ENCODE data around the gene CKMT2. TPM values are rescaled to one million over a fixed set of nuclear protein-coding genes. Genes with fewer than 3 reads are reported as not detected.

Gene CKMT2
- not detected in 2 replicates for total RNA-seq (2022)
- Bru-seq, nascent RNA: percentile 22 among the genes with signal in this experiment
- percentile 25 among the genes with signal in this experiment for BruChase-seq, experiment 1, labeled RNA remaining after a 2-hour chase
- percentile 27 among the genes with signal in this experiment for BruChase-seq, experiment 2, labeled RNA remaining after a 6-hour chase
- long read RNA-seq, partial matches to known transcripts: 0 of 185 reads
- long read RNA-seq, other reads (novel, unspliced or antisense): 185 of 185 reads

DNA sequence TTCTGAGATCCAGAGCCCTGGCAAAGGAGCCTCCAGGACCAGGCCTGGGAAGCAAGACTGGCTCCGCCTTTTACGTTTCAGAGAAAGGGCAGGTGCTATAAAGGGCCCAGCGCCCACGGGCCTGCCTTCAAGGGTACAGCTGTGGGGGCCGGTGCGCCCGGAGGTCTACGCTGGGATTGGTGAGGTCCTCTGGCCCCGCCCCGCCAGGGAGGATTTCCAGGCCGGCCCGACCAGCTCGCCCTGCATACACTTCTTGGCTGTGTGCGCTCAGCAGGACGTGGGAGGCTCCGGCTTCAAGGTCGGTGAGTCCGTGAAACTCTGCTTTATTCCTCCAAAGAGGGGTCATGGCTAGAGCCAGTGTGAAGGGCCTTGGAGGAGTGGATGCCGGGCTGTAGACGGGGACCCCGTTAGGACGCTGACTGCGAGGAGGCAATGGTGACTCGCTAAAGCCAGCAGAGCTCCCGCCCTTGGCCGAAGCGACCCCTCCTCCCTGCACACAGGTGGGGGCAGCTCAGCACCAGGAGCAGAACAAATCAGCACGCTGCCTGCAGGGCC is at the start of gene CKMT2:
Gene CKMT2, plus strand, starts transcription at position 243 of the 555 bp plus-strand sequence. CDS start 17,811 bp downstream, outside the sequence.
- H3K4me3 Mint-ChIP-seq (ENCODE audit: unreplicated experiment): peak within 1 kb of the TSS; percentile 44
- POLR2A ChIA-PET: no interaction called here
- no peaks in the 10 kb centered on the region for H3K27me3 Mint-ChIP-seq (ENCODE audit: insufficient read depth, unreplicated experiment)
- BruUV-seq (replicated peaks): no TSS peak
- H3K36me3 ChIP-seq (ENCODE audit: control insufficient read depth, insufficient read depth, low read length): no peaks in the 10 kb centered on the region
- peaks cover 5% of the 10 kb centered on the region for H3K36me3 Mint-ChIP-seq (ENCODE audit: insufficient read depth, unreplicated experiment)
- CTCF ChIA-PET: no interaction called here
- H3K27ac Mint-ChIP-seq (ENCODE audit: unreplicated experiment): no peak within 1 kb of the TSS
- intact Hi-C loops (cut with micrococcal nuclease; ENCODE audit: unreplicated experiment): no loop called here
- TF ChIP-seq CTCF (IDR thresholded peaks at IDR 0.05; ENCODE audit: insufficient read depth in 1 of 2, low read depth in 1 of 2, low read length in 1 of 2, severe bottlenecking in 1 of 2, unreplicated experiment in 1 of 2): no peak
- H3K9me3 Mint-ChIP-seq (ENCODE audit: unreplicated experiment): no peaks in the 10 kb centered on the region
- no peaks in the 10 kb centered on the region for H3K4me1 Mint-ChIP-seq (ENCODE audit: low read depth, unreplicated experiment)
- no peaks in the 10 kb centered on the region for H3K4me1 ChIP-seq
- H3K9me3 ChIP-seq: no peaks in the 10 kb centered on the region
- no peak within 1 kb of the TSS for H3K4me3 ChIP-seq (ENCODE audit: low read depth, low read length)
- DNase-seq: no peak
- H3K27me3 ChIP-seq (replicated peaks; ENCODE audit: control insufficient read depth, insufficient read depth, low read length): no peaks in the 10 kb centered on the region

- ChIA-PET CTCF (no interaction called here), POLR2A (no interaction called here)
- Mint-ChIP-seq H3K27ac (ENCODE audit: unreplicated experiment) (no peak overlapping the region), H3K9me3 (ENCODE audit: unreplicated experiment) (no peaks in the 10 kb centered on the region), H3K4me1 (ENCODE audit: low read depth, unreplicated experiment) (no peaks in the 10 kb centered on the region), H3K36me3 (ENCODE audit: insufficient read depth, unreplicated experiment) (no peaks in the 10 kb centered on the region), H3K4me3 (ENCODE audit: unreplicated experiment) (no peak overlapping the region), H3K27me3 (ENCODE audit: insufficient read depth, unreplicated experiment) (no peaks in the 10 kb centered on the region)
- H3K9me3 ChIP-seq: no peaks in the 10 kb centered on the region
- no peak for DNase-seq
- H3K4me1 ChIP-seq: no peaks in the 10 kb centered on the region
- H3K27me3 ChIP-seq (replicated peaks; ENCODE audit: control insufficient read depth, insufficient read depth, low read length): no peaks in the 10 kb centered on the region
- H3K4me3 ChIP-seq (ENCODE audit: low read depth, low read length): no peak overlapping the region
- no peaks in the 10 kb centered on the region for H3K36me3 ChIP-seq (ENCODE audit: control insufficient read depth, insufficient read depth, low read length)
- no peak for TF ChIP-seq CTCF (IDR thresholded peaks at IDR 0.05; ENCODE audit: insufficient read depth in 1 of 2, low read depth in 1 of 2, low read length in 1 of 2, severe bottlenecking in 1 of 2, unreplicated experiment in 1 of 2)
- BruUV-seq (replicated peaks): no TSS peak
- intact Hi-C loops (cut with micrococcal nuclease; ENCODE audit: unreplicated experiment): no loop called here
These were observed 49.0 kb upstream of the CKMT2 start for GRCh38 chr5:81183811-81184748.

GRCh38 chr5:81184749-81185110 is 48.4 kb upstream of the CKMT2 start:
- no peak for TF ChIP-seq CTCF (IDR thresholded peaks at IDR 0.05; ENCODE audit: insufficient read depth in 1 of 2, low read depth in 1 of 2, low read length in 1 of 2, severe bottlenecking in 1 of 2, unreplicated experiment in 1 of 2)
- Histone ChIP-seq H3K27me3 (replicated peaks; ENCODE audit: control insufficient read depth, insufficient read depth, low read length) (no peaks in the 10 kb centered on the region), H3K9me3 (no peaks in the 10 kb centered on the region), H3K4me3 (ENCODE audit: low read depth, low read length) (no peak overlapping the region), H3K36me3 (ENCODE audit: control insufficient read depth, insufficient read depth, low read length) (no peaks in the 10 kb centered on the region), H3K4me1 (no peaks in the 10 kb centered on the region)
- Mint-ChIP-seq H3K36me3 (ENCODE audit: insufficient read depth, unreplicated experiment) (no peaks in the 10 kb centered on the region), H3K4me3 (ENCODE audit: unreplicated experiment) (no peak overlapping the region), H3K4me1 (ENCODE audit: low read depth, unreplicated experiment) (peaks cover under 1% of the 10 kb centered on the region), H3K27me3 (ENCODE audit: insufficient read depth, unreplicated experiment) (no peaks in the 10 kb centered on the region), H3K27ac (ENCODE audit: unreplicated experiment) (no peak overlapping the region), H3K9me3 (ENCODE audit: unreplicated experiment) (no peaks in the 10 kb centered on the region)
- BruUV-seq (replicated peaks): no TSS peak
- intact Hi-C loops (cut with micrococcal nuclease; ENCODE audit: unreplicated experiment): no loop called here
- ChIA-PET POLR2A (no interaction called here), CTCF (no interaction called here)
- no peak for DNase-seq

All from Caco-2 (cell line).